ENCODE measurements around the gene SLC6A8. TPM values are rescaled to one million over a fixed set of nuclear protein-coding genes. Genes with fewer than 3 reads are reported as not detected.

Gene SLC6A8
- polyA plus RNA-seq, 1 experiment, result 6.9 TPM

DNA sequence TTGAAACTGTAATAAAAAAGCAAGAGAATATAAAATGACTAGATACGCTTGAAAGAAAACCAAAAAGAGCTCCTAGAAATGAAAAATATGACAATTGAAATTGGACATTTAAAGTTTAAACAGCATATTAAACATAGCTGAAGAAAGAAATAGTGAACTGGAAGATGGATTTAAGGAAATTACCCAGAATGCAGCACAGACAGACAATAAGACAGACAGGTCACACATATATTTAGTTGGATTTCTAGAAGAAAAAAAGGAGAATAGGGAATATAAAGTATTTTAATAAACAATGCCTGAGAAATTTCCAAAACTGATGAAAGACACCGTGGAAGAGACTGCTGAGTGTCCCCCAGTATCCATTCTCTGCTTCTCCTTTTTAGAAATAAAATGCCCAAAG lies 34.2 kb upstream of the SLC6A8 start:
- ChIA-PET CTCF (interaction anchor here (0.6 to 3.8 kb wide), 2 partner anchors 9 to 14 kb away, joined by 3 to 23 read pairs; no protein-coding TSS in a partner anchor), POLR2A (interaction anchor here (0.5 kb wide), 1 partner anchor 55 kb away, joined by 4 read pairs; the partner anchor contains the start of gene CCNQ)
- no peak for DNase-seq (ENCODE audit: low read depth, low spot score)
- TF ChIP-seq, protein P1, sequence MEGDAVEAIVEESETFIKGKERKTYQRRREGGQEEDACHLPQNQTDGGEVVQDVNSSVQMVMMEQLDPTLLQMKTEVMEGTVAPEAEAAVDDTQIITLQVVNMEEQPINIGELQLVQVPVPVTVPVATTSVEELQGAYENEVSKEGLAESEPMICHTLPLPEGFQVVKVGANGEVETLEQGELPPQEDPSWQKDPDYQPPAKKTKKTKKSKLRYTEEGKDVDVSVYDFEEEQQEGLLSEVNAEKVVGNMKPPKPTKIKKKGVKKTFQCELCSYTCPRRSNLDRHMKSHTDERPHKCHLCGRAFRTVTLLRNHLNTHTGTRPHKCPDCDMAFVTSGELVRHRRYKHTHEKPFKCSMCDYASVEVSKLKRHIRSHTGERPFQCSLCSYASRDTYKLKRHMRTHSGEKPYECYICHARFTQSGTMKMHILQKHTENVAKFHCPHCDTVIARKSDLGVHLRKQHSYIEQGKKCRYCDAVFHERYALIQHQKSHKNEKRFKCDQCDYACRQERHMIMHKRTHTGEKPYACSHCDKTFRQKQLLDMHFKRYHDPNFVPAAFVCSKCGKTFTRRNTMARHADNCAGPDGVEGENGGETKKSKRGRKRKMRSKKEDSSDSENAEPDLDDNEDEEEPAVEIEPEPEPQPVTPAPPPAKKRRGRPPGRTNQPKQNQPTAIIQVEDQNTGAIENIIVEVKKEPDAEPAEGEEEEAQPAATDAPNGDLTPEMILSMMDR (IDR thresholded peaks at IDR 0.05; ENCODE audit: low read depth, low read length), result no peak
- Histone ChIP-seq H3K27me3 (ENCODE audit: control insufficient read depth, insufficient read depth, low read length) (peaks cover 3% of the 10 kb centered on the region), H3K9me3 (ENCODE audit: control insufficient read depth, insufficient read depth, low read length) (peaks cover 3% of the 10 kb centered on the region; the same call in 1 of the 2 replicates), H3K27ac (ENCODE audit: low read depth, low read length) (no peak overlapping the region), H3K4me3 (ENCODE audit: low read depth, low read length) (no peak overlapping the region)

DNA sequence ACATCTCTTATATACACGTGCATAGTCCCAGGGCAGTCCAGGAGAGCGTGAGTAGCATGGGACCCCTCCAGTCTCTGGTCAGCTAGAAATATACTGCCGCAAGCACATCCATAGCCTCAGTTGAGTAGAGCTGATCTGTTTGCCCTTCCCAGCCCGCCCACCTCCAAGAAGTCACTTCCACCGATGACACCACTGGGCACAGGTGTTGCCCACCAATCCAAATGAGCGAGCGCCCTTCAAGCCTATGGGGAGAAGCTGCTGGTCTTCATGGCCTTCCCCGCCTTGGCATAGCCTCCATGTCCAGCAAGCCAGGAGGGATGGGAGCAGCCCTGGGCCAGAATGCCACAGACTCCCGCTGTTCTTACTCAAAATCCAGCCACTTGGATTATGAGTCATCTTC lies 30.6 kb upstream of the SLC6A8 start:
- peaks cover 3% of the 10 kb centered on the region for H3K9me3 ChIP-seq (ENCODE audit: control insufficient read depth, insufficient read depth, low read length)
- no peak overlapping the region for H3K27ac ChIP-seq (ENCODE audit: low read depth, low read length)
- DNase-seq (ENCODE audit: low read depth, low spot score), result no peak
- H3K4me3 ChIP-seq (ENCODE audit: low read depth, low read length), result no peak overlapping the region
- TF ChIP-seq, protein P1 (IDR thresholded peaks at IDR 0.05; ENCODE audit: low read depth, low read length), result no peak
- ChIA-PET CTCF (interaction anchor here (1.0 to 2.1 kb wide), 2 partner anchors 10 to 12 kb away, joined by 3 to 17 read pairs; no protein-coding TSS in a partner anchor), POLR2A (no interaction called here)
- peaks cover 9% of the 10 kb centered on the region for H3K27me3 ChIP-seq (ENCODE audit: control insufficient read depth, insufficient read depth, low read length)

DNA sequence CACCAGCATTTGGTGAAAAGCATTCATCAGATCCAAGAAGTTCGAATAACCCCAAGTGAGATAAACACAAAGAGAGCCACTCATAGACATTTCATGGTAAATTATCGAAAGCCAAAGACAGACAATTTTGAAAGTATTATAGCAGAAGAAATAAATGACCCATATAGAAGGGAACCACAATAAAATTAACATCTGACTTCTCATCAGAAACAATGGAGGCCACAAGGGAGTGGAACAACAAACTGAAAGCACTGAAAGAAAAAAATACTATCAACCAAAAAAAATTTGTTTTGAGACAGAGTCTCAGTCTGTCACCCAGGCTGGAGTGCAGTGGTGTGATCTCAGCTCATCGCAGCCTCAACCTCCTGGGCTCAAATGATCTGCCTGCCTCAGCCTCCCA lies 28.5 kb upstream of the SLC6A8 start:
- Histone ChIP-seq H3K4me3 (ENCODE audit: low read depth, low read length) (no peak overlapping the region), H3K27ac (ENCODE audit: low read depth, low read length) (no peak overlapping the region), H3K27me3 (ENCODE audit: control insufficient read depth, insufficient read depth, low read length) (peaks cover 13% of the 10 kb centered on the region), H3K9me3 (ENCODE audit: control insufficient read depth, insufficient read depth, low read length) (no peaks in the 10 kb centered on the region; the same call in 1 of the 2 replicates)
- no peak for DNase-seq (ENCODE audit: low read depth, low spot score)
- TF ChIP-seq, protein P1 (IDR thresholded peaks at IDR 0.05; ENCODE audit: low read depth, low read length), result no peak
- POLR2A ChIA-PET, result no interaction called here
- CTCF ChIA-PET, result interaction anchor here (1.0 kb wide), 1 partner anchor 13 kb away, joined by 3 read pairs; no protein-coding TSS in a partner anchor

DNA sequence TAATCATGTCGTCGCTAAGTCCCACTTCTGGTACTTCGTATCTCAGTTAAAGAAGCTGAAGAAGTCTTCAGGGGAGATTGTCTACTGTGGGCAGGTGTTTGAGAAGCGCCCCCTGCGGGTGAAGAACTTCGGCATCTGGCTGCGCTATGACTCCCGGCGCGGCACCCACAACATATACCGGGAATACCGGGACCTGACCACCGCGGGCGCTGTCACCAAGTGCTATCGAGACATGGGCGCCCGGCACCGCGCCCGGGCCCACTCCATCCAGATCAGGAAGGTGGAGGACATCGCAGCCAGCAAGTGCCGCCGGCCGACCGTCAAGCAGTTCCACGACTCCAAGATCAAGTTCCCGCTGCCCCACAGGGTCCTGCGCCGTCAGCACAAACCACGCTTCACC lies 25.5 kb upstream of the SLC6A8 start:
- TF ChIP-seq, protein P1 (IDR thresholded peaks at IDR 0.05; ENCODE audit: low read depth, low read length), result peak; percentile 42
- no peak for DNase-seq (ENCODE audit: low read depth, low spot score)
- ChIA-PET CTCF (interaction anchor here (0.6 to 2.7 kb wide), 11 partner anchors 9 to 720 kb away, joined by 3 to 18 read pairs (median 4); partner anchors contain the start of gene BGN), POLR2A (no interaction called here)
- no peak overlapping the region for H3K4me3 ChIP-seq (ENCODE audit: low read depth, low read length)
- peaks cover 16% of the 10 kb centered on the region for H3K27me3 ChIP-seq (ENCODE audit: control insufficient read depth, insufficient read depth, low read length)
- H3K27ac ChIP-seq (ENCODE audit: low read depth, low read length), result no peak overlapping the region
- no peaks in the 10 kb centered on the region; the same call in 1 of the 2 replicates for H3K9me3 ChIP-seq (ENCODE audit: control insufficient read depth, insufficient read depth, low read length)

DNA sequence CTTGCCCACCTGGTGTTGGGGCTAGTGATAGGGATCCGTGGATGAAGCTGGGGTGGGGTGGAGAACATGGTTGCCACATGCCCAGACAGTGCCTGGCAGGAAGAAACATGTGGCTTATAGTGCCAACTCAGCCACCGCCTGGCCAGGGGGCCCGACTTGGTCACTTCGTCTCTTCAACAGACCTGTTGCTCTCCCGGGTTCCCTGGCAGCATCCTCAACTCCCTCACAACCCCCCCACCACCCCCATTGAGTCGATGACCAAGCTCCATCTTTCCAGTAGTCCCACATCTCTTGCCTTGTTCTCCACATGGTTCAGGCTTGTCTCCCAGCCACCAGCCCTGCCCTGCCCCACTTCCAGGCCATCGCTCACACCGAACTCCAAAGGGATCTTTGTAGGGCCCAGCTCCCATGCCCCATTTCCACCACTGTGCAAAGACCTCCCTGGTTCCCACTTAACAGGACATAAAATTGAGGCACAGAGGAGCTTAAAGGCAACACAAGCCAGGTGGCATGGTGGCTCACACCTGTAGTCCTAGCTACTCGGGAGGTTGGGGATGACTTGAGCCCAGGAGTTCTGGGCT lies 21.9 kb upstream of the SLC6A8 start:
- H3K4me3 ChIP-seq (ENCODE audit: low read depth, low read length), result no peak overlapping the region
- POLR2A ChIA-PET, result no interaction called here
- CTCF ChIA-PET, result interaction anchor here (1.5 to 5.1 kb wide), 4 partner anchors 13 to 127 kb away, joined by 4 to 64 read pairs (median 34); no protein-coding TSS in a partner anchor
- TF ChIP-seq, protein P1 (IDR thresholded peaks at IDR 0.05; ENCODE audit: low read depth, low read length), result no peak
- peaks cover 16% of the 10 kb centered on the region for H3K27me3 ChIP-seq (ENCODE audit: control insufficient read depth, insufficient read depth, low read length)
- DNase-seq (ENCODE audit: low read depth, low spot score), result no peak
- no peaks in the 10 kb centered on the region; the same call in 1 of the 2 replicates for H3K9me3 ChIP-seq (ENCODE audit: control insufficient read depth, insufficient read depth, low read length)
- no peak overlapping the region for H3K27ac ChIP-seq (ENCODE audit: low read depth, low read length)

Data from AG04450 (cell line).